Urinary bladder (tissue), 4 donors: ENCODE results near the gene NOVA1. TPM values are rescaled to one million over a fixed set of nuclear protein-coding genes. Genes with fewer than 3 reads are reported as not detected.

Experiments
- DNase-seq: peaks from one replicate; pipeline ENCODE4 v3.0.0-alpha.2; 2015; ENCODE audit errors: extremely low spot score
- H3K27ac ChIP-seq: one replicate; pipeline ENCODE4 v1.5.1; 2013; ENCODE audit warnings: low read depth, mild to moderate bottlenecking, moderate library complexity
- H3K36me3 ChIP-seq: one replicate; pipeline ENCODE4 v1.6.1; 2013; ENCODE audit warnings: mild to moderate bottlenecking, moderate library complexity; ENCODE audit not compliant: insufficient read depth
- H3K4me1 ChIP-seq: one replicate; pipeline ENCODE4 v1.6.1; 2013; ENCODE audit warnings: mild to moderate bottlenecking, moderate library complexity; ENCODE audit not compliant: insufficient read depth
- H3K4me3 ChIP-seq: one replicate; pipeline ENCODE4 v1.5.1; 2013; ENCODE audit warnings: low read depth, low read length
- WGBS: extraction: QIAGEN DNeasy Blood & Tissue Kit; methylation state at CpG from one replicate; pipeline ENCODE4 v1.1.7; 2013; 5-methylcytosine and 5-hydroxymethylcytosine counted together
- polyA plus RNA-seq: library from polyadenylated mRNA; stranded (reverse); fragments of 200-250 nt; gene quantifications from one replicate; pipeline ENCODE4 v1.2.3, GENCODE V29; 2013
- total RNA-seq: library from RNA; depleted of rRNA; stranded (reverse); fragments of >200 nt; gene quantifications from one replicate; pipeline ENCODE4 v1.2.3, GENCODE V29; 2014
- donor health status: healthy with polysubstance abuse.
- donor health status: healthy.

Gene NOVA1
- total and polyA plus RNA-seq, 2 donors, result 6.6 to 31.6 TPM

DNA sequence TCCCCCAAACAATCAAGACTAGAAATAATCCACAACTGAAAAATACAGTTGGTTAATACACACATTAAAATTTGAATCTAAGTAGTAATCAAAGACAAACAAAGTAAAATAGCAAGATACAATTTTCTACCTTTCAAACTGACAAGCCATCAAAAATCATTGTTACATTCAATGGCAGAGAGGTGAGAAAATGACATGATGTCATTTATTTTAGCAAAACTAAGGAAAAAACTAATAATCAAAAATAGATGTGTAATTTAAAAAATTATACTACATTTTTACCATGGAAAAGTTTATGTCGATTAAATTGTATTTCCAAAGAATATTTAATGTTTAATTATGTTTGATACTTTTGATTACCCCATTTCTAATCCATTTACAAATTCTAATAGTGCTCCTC is 59.7 kb downstream of the NOVA1 start:
- Histone ChIP-seq H3K27ac (no peak overlapping the region), H3K4me3 (no peak overlapping the region)
- 98% methylated on average over 1 of the region's 1 CpG for WGBS

DNA sequence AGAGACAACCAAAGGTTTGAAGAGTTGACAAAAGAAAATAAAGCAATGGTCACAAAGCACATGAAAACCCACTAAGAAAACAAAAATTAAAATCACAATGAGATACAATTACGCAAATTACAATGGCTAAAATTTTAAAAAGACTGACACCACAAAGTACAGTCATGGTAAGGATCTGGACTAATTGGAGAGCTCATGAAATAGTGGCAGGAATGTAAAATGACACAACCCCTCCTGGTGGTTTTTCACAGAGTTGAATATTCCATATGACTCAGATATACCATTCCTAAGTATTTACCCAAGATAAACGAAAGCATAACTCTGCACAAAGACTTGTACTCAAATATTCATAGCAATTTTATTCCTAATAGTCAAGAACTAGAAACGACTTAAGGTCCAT is 65.9 kb downstream of the NOVA1 start:
- DNase-seq, result no peak
- H3K36me3 ChIP-seq, result no peaks in the 10 kb centered on the region
- no peak overlapping the region for H3K27ac ChIP-seq
- H3K4me3 ChIP-seq, result no peak overlapping the region
- WGBS, result 71% methylated on average over 3 of the region's 3 CpGs
- no peaks in the 10 kb centered on the region for H3K4me1 ChIP-seq

More for the DNA sequence above, 59.7 kb downstream of the NOVA1 start:
- no peaks in the 10 kb centered on the region for H3K4me1 ChIP-seq
- no peak for DNase-seq
- no peaks in the 10 kb centered on the region for H3K36me3 ChIP-seq

DNA sequence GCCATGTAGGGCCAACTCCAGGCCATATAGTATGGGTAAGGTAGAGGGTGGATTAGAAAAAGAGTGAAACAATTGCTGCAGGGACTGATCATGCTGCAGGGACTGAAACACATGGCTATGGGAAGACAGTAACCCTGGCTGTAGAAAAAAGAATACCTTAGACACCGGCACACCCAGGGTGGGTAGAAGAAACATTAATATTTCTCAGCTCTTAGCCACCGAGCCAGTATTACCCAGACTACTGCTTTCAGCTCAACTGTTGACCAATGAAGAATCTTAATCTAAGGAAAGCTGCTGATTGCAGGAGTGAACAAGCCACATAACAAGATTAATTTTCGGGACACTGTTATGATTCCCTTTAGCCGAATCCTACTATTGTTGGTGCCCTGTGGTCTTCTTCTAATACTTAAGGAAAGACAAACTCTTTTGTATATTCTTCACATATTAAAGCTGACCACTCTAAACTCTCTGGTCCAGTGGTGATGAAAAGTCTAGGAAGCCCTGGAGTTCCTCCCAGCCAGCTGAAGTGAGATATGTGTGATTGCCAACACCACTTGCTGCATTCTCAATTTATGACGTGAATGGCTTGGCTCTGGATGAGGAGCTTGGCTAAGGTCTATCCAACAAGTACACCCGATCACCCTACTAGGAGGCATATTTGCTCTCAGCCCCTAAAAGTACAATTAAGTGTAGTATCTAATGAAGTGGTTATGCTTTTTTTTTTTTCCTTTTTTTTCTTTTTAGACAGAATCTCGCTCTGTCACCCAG is 69.2 kb downstream of the NOVA1 start:
- no peaks in the 10 kb centered on the region for H3K36me3 ChIP-seq
- no peak overlapping the region for H3K4me3 ChIP-seq
- DNase-seq, result no peak
- WGBS, result 57% methylated on average over 7 of the region's 7 CpGs
- no peaks in the 10 kb centered on the region for H3K4me1 ChIP-seq
- no peak overlapping the region for H3K27ac ChIP-seq

DNA sequence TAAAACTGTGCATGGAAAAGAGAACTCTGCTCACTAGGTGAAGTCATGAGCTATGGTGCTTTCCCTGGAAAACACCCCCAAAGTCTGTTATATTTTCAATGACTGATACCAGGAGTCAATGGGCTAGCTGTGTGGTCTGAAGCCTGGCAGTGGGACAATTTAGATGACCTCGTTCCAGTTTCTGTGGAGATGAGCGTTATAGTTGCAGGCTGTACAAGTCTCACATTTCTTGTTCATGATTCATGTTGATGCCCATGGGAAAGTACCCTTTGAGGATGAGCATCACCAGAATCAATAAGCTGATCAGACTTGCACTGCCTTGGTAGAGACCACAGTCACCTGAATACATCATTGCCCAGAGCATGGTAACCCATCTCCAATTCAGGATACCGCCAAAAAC is 70.7 kb downstream of the NOVA1 start:
- Histone ChIP-seq H3K27ac (no peak overlapping the region), H3K4me3 (no peak overlapping the region), H3K4me1 (no peaks in the 10 kb centered on the region), H3K36me3 (no peaks in the 10 kb centered on the region)
- no peak for DNase-seq
- WGBS, result 65% methylated on average over 3 of the region's 3 CpGs

DNA sequence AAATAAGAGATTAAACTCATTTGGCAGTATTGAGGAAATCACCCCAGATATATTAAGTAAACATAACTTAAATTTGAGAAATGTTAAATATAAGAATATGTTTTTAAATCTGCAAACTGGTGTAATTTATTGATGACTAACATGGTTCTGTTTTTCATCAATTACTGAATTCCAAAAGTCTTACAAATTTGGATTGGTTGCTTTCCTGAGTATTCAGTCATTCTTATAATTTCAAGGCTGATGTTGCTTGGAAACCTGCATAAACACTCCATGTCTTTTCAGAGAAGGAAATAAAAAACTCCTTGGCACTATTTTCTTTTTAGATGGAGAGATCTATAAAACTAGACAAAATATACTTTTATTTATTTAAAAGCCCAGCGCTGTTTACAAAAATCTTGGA is 71.7 kb downstream of the NOVA1 start:
- Histone ChIP-seq H3K4me3 (no peak overlapping the region), H3K4me1 (no peaks in the 10 kb centered on the region), H3K36me3 (no peaks in the 10 kb centered on the region), H3K27ac (no peak overlapping the region)
- WGBS, result 49% methylated on average over 1 of the region's 1 CpG
- no peak for DNase-seq

DNA sequence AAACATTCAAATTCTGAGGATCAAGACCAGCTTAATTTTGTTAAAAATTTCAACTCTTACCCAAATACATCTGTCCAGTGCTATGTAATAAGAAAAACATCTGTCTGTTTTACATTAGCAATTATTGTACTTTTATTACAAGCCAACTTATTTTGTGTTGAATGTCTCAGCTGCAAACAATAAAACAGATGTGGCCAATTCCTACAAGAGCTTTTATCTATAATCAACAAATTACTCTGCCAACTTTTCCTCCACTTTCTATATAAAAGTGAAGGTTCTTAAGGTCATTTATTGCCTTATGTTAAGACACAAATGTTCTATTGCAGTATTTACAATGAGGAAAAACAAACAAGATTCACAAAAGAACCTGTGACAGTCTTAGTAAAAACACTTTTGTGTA is 72.7 kb downstream of the NOVA1 start:
- Histone ChIP-seq H3K4me3 (no peak overlapping the region), H3K36me3 (no peaks in the 10 kb centered on the region), H3K4me1 (no peaks in the 10 kb centered on the region), H3K27ac (no peak overlapping the region)
- DNase-seq, result no peak

DNA sequence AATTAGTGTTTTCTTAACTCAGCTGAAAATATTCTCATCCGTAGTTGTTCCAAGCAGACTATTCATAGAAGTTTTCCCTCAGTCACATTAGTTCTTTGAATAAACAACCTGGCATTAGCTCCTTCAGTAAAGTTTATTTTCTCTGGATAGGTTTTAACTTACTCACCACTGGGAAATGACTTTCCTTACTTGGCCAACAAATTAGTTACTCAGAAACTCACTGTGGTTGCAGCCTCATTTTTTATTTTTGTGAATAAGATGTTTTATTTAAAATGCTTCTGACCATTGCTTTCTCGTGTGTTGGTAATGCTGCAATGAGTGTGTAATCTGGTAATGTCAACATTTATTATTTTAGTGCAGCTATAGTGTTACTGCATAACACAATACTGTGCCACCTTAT is 74.9 kb downstream of the NOVA1 start:
- DNase-seq, result no peak
- Histone ChIP-seq H3K27ac (no peak overlapping the region), H3K36me3 (no peaks in the 10 kb centered on the region), H3K4me1 (no peaks in the 10 kb centered on the region), H3K4me3 (no peak overlapping the region)
- WGBS, result 27% methylated on average over 2 of the region's 2 CpGs

DNA sequence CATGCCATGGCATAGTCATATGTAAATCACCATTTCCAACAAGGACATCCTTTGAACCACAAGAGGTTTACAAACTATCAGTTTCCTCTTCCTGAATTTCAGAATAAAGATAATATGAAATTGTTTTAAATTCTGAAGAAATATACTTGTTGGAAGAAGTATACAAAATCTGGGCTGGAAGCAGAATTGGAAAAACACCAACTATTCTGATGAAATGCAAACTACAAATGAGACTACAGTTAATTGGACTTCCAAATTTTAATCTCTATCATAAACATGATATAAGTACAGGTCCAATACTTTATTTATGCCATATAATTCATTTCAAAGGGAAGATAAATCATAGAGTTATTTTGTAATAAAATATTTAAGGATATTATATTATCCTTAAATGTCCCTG is 80.1 kb downstream of the NOVA1 start:
- H3K27ac ChIP-seq, result no peak overlapping the region
- H3K4me3 ChIP-seq, result no peak overlapping the region
- no peaks in the 10 kb centered on the region for H3K36me3 ChIP-seq
- H3K4me1 ChIP-seq, result no peaks in the 10 kb centered on the region
- no peak for DNase-seq

DNA sequence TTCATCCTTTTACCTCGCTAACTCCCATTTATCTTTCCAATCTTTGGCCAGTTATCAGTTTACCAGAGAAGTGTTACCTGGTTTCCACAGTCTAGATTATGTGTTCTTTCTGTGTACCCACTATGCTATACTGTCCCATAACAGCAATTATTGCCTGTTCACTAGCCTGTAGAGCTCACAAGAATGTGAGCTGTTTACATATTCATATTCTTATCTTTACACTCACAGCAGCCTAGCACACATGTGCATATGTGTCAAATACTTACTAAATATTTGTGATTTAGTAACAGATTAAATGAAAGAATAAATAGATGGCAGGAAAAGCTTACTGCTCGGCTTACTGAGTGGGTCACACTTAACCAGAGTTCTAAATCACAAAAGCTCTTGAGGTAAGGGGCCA is 97.8 kb downstream of the NOVA1 start:
- H3K27ac ChIP-seq, result no peak overlapping the region
- H3K4me1 ChIP-seq, result no peaks in the 10 kb centered on the region
- 52% methylated on average over 2 of the region's 2 CpGs for WGBS
- no peak overlapping the region for H3K4me3 ChIP-seq
- no peaks in the 10 kb centered on the region for H3K36me3 ChIP-seq
- DNase-seq, result no peak

DNA sequence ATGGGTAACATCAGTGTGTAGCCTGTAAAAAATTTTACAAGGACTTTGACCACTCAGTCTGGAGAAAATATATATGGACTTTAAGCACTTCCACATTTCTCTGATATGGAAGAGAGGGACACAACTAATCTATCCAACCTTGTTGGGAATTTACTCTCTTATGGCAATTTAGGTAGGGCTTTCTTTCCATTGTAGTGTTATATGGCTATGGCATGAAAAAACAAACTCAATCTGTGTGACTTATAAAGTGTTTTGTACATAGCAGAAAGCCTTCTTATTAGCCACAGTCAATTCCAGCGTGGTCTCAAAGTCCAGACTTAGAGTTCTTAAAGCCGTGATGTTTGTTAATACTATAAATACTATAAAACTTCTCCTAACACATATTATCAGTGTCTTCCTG is 98.3 kb downstream of the NOVA1 start:
- H3K36me3 ChIP-seq, result no peaks in the 10 kb centered on the region
- H3K4me1 ChIP-seq, result no peaks in the 10 kb centered on the region
- 46% methylated on average over 2 of the region's 2 CpGs for WGBS
- H3K27ac ChIP-seq, result no peak overlapping the region
- DNase-seq, result no peak
- H3K4me3 ChIP-seq, result no peak overlapping the region

DNA sequence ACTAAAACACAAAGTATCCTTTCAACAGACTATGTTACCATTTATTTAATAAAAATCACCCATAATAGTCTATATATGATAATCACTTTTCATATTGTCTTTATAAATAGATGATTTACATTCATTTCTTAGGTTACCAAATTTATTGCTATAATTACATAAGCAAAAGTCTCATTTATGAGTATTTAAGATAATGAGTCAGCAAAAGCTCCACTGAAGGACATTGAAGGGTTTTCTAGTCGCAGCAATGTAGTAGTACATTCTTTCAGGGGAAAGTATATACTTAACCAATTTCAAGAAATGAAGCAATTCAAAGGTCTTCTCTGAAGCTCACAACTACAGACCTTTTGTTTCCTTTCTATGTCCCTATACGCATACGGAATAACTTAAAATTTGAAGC is 110.9 kb downstream of the NOVA1 start:
- no peak for DNase-seq
- Histone ChIP-seq H3K4me3 (no peak overlapping the region), H3K36me3 (no peaks in the 10 kb centered on the region), H3K4me1 (no peaks in the 10 kb centered on the region), H3K27ac (no peak overlapping the region)
- 94% methylated on average over 3 of the region's 3 CpGs for WGBS

DNA sequence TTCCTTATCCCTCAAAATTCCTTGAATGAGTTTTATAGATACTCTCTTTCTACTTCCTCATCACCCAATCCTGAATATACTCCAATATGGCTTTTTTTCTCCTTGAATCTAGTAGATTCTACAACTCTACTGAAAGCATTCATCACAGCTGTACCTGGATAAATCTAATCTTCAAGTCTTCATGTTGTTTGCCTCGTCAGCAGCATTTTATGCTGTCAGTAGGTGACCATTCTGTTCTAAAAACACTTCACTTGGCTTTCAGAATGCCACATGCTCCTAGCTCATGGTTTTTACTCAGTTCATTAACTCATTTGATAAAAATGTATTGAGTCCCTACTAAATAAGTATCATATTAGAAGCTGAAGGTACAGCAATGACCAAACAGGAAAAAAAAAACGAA is 113.3 kb downstream of the NOVA1 start:
- WGBS, result 94% methylated on average over 2 of the region's 2 CpGs
- Histone ChIP-seq H3K27ac (no peak overlapping the region), H3K36me3 (no peaks in the 10 kb centered on the region), H3K4me3 (no peak overlapping the region), H3K4me1 (no peaks in the 10 kb centered on the region)
- DNase-seq, result no peak

DNA sequence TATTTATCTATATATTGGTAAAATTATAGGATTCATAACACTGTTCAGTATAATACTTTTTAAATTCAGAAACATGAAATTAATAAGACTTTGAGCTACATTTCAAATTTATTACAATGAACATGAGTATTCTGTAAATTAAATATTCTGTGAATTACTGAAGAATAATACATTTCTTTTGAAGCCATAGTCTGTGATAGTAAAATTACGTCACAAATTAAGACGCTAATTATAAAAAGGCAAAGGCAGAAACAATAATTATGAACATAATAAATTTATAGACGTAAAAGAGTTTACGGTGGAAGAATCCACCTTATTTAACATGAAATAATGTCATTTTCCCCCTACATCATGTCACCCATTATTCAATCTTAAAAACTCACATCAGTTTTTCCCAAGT is 118.9 kb downstream of the NOVA1 start:
- 96% methylated on average over 4 of the region's 4 CpGs for WGBS
- no peak for DNase-seq

DNA sequence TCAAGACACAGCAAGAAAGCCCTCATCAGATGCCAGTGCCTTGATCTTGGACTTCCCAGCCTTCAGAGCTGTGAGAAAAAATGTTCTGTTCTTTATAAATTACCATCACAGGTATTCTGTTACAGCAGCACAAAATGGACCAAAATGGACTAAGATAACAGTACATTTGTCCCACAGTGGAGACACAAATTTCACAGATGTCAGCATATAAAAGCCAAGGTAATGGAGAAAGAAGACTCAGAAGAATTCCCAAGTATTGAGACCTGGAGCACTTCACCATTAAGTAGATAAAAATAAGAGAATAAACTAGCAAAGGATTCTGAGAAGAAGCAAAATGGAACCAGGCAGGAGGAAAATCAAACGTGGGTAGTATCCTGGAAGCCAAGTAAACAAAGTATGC is 131.0 kb downstream of the NOVA1 start:
- no peaks in the 10 kb centered on the region for H3K4me1 ChIP-seq
- WGBS, result 82% methylated on average over 1 of the region's 1 CpG
- no peaks in the 10 kb centered on the region for H3K36me3 ChIP-seq
- DNase-seq, result no peak
- H3K27ac ChIP-seq, result no peak overlapping the region
- no peak overlapping the region for H3K4me3 ChIP-seq

More for the DNA sequence above, 118.9 kb downstream of the NOVA1 start:
- H3K4me3 ChIP-seq, result no peak overlapping the region
- no peak overlapping the region for H3K27ac ChIP-seq
- no peaks in the 10 kb centered on the region for H3K4me1 ChIP-seq
- no peaks in the 10 kb centered on the region for H3K36me3 ChIP-seq

DNA sequence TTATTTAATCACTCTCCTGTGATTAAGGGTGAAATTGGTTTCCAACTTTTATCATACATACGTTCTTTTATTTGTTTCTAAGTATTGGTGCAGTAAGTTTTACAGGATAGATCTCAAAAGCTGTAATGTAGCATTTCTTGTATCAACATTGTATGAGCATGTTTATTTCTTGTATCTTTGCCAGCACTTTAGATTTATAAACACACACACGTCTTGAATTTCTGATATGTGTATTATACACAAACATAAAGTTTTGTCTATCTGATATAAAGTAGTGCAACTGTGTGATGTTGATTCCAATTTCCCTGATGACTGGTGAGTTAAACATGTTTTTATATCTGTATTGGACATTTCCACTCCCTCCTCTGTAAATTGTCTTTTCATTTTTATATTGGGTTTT is 134.7 kb downstream of the NOVA1 start:
- Histone ChIP-seq H3K27ac (no peak overlapping the region), H3K36me3 (no peaks in the 10 kb centered on the region), H3K4me1 (no peaks in the 10 kb centered on the region), H3K4me3 (no peak overlapping the region)
- DNase-seq, result no peak
- WGBS, result 19% methylated on average over 2 of the region's 2 CpGs
